ENCODE measurements around the gene IQCM.

IQCM gene

DNA sequence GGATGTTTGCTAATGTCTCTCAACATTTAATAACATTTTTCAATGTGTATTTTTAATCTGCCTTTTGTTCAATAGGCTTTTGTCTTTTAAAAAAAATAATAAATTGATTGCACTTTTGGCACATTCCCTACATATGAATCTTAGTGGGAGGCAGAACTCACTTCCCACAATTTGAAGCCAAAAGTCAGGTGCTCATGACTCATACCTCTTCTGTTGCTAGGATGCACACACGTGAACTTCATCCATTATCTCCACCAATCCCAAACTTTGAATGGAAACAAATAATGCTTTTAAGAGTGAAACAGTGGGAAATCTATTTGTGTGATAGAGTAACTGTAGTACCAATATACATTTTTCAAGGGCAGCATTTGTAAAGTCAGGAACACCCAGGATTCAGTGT, 260.5 kb downstream of the IQCM start:
- H3K27ac ChIP-seq (replicated peaks), result no peak overlapping the region
- H3K4me3 ChIP-seq (replicated peaks; ENCODE audit: insufficient read depth, low read length), result no peak overlapping the region
- DNase-seq (ENCODE audit: low read depth in 1 of 2, low spot score in 1 of 2), result no peak
- TF ChIP-seq, protein P1, sequence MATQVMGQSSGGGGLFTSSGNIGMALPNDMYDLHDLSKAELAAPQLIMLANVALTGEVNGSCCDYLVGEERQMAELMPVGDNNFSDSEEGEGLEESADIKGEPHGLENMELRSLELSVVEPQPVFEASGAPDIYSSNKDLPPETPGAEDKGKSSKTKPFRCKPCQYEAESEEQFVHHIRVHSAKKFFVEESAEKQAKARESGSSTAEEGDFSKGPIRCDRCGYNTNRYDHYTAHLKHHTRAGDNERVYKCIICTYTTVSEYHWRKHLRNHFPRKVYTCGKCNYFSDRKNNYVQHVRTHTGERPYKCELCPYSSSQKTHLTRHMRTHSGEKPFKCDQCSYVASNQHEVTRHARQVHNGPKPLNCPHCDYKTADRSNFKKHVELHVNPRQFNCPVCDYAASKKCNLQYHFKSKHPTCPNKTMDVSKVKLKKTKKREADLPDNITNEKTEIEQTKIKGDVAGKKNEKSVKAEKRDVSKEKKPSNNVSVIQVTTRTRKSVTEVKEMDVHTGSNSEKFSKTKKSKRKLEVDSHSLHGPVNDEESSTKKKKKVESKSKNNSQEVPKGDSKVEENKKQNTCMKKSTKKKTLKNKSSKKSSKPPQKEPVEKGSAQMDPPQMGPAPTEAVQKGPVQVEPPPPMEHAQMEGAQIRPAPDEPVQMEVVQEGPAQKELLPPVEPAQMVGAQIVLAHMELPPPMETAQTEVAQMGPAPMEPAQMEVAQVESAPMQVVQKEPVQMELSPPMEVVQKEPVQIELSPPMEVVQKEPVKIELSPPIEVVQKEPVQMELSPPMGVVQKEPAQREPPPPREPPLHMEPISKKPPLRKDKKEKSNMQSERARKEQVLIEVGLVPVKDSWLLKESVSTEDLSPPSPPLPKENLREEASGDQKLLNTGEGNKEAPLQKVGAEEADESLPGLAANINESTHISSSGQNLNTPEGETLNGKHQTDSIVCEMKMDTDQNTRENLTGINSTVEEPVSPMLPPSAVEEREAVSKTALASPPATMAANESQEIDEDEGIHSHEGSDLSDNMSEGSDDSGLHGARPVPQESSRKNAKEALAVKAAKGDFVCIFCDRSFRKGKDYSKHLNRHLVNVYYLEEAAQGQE (IDR thresholded peaks at IDR 0.05; ENCODE audit: insufficient replicate concordance, low read depth), result no peak
- TF ChIP-seq SPI1 (IDR thresholded peaks at IDR 0.05; ENCODE audit: borderline replicate concordance, low read depth), result no peak
- TF ChIP-seq GABPA (IDR thresholded peaks at IDR 0.05; ENCODE audit: low read depth), result no peak
- TF ChIP-seq, protein P2, sequence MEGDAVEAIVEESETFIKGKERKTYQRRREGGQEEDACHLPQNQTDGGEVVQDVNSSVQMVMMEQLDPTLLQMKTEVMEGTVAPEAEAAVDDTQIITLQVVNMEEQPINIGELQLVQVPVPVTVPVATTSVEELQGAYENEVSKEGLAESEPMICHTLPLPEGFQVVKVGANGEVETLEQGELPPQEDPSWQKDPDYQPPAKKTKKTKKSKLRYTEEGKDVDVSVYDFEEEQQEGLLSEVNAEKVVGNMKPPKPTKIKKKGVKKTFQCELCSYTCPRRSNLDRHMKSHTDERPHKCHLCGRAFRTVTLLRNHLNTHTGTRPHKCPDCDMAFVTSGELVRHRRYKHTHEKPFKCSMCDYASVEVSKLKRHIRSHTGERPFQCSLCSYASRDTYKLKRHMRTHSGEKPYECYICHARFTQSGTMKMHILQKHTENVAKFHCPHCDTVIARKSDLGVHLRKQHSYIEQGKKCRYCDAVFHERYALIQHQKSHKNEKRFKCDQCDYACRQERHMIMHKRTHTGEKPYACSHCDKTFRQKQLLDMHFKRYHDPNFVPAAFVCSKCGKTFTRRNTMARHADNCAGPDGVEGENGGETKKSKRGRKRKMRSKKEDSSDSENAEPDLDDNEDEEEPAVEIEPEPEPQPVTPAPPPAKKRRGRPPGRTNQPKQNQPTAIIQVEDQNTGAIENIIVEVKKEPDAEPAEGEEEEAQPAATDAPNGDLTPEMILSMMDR (IDR thresholded peaks at IDR 0.05; ENCODE audit: insufficient read depth, low read length), result no peak
- TF ChIP-seq POLR2AphosphoS5 (IDR thresholded peaks at IDR 0.05; ENCODE audit: low read depth), result no peak
- H3K27me3 ChIP-seq (ENCODE audit: insufficient read depth, poor library complexity, severe bottlenecking), result no peaks in the 10 kb centered on the region

DNA sequence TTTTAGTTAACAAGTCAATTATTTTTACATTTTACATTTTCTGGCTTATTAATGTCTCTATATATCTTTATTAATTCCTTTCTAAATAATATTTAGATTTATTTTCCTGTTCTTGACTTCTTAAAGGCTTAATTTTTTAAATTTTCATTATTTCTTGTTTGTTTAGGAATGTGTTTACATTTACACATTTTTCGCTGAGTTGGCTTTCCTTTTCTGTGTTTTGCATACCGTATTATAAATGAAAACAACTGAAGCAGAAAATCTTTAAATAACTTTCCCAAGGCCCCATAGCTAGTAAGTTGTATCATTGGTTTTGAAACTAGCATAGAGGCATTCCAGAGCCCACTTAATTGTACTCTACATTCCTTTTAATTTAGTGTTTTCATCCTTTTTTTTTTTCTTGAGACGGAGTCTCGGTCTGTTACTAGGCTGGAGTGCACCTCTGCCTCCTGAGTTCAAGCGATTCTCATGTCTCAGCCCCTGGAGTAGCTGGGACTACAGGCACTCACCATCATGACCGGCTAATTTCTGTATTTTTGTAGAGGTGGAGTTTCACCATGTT, 261.6 kb downstream of the IQCM start:
- H3K4me3 ChIP-seq (replicated peaks; ENCODE audit: insufficient read depth, low read length), result no peak overlapping the region
- no peak for TF ChIP-seq SPI1 (IDR thresholded peaks at IDR 0.05; ENCODE audit: borderline replicate concordance, low read depth)
- no peak for TF ChIP-seq GABPA (IDR thresholded peaks at IDR 0.05; ENCODE audit: low read depth)
- TF ChIP-seq, protein P1 (IDR thresholded peaks at IDR 0.05; ENCODE audit: insufficient replicate concordance, low read depth), result no peak
- TF ChIP-seq, protein P2 (IDR thresholded peaks at IDR 0.05; ENCODE audit: insufficient read depth, low read length), result no peak
- no peak for TF ChIP-seq POLR2AphosphoS5 (IDR thresholded peaks at IDR 0.05; ENCODE audit: low read depth)
- DNase-seq (ENCODE audit: low read depth in 1 of 2, low spot score in 1 of 2), result no peak
- no peak overlapping the region for H3K27ac ChIP-seq (replicated peaks)
- no peaks in the 10 kb centered on the region for H3K27me3 ChIP-seq (ENCODE audit: insufficient read depth, poor library complexity, severe bottlenecking)

DNA sequence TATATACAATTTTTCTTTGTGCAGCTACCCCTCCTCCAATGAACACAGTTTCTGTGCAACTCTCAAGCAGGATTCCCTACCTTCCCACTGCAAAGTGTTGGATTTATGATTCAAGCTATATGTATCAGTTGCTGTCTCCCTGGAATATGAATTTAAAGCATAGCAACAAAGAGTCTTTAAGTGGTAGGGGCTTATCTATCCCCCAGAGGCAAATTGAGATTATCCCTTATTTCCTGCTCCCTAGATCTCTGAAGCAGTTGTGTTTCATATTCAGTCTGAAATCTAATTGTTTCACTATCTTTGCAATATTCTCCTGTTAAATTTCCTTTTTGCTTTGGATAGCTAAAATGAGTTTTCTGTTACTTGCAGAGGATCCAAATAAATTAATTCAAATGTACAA, 263.0 kb downstream of the IQCM start:
- Histone ChIP-seq H3K27ac (replicated peaks) (no peak overlapping the region), H3K4me3 (replicated peaks; ENCODE audit: insufficient read depth, low read length) (no peak overlapping the region), H3K27me3 (ENCODE audit: insufficient read depth, poor library complexity, severe bottlenecking) (no peaks in the 10 kb centered on the region)
- TF ChIP-seq SPI1 (IDR thresholded peaks at IDR 0.05; ENCODE audit: borderline replicate concordance, low read depth), result no peak
- TF ChIP-seq GABPA (IDR thresholded peaks at IDR 0.05; ENCODE audit: low read depth), result no peak
- TF ChIP-seq, protein P1 (IDR thresholded peaks at IDR 0.05; ENCODE audit: insufficient replicate concordance, low read depth), result no peak
- TF ChIP-seq, protein P2 (IDR thresholded peaks at IDR 0.05; ENCODE audit: insufficient read depth, low read length), result no peak
- no peak for TF ChIP-seq POLR2AphosphoS5 (IDR thresholded peaks at IDR 0.05; ENCODE audit: low read depth)
- no peak for DNase-seq (ENCODE audit: low read depth in 1 of 2, low spot score in 1 of 2)

All from HL-60 (cell line).